ENCODE measurements around the gene IPO4.

Gene IPO4

DNA sequence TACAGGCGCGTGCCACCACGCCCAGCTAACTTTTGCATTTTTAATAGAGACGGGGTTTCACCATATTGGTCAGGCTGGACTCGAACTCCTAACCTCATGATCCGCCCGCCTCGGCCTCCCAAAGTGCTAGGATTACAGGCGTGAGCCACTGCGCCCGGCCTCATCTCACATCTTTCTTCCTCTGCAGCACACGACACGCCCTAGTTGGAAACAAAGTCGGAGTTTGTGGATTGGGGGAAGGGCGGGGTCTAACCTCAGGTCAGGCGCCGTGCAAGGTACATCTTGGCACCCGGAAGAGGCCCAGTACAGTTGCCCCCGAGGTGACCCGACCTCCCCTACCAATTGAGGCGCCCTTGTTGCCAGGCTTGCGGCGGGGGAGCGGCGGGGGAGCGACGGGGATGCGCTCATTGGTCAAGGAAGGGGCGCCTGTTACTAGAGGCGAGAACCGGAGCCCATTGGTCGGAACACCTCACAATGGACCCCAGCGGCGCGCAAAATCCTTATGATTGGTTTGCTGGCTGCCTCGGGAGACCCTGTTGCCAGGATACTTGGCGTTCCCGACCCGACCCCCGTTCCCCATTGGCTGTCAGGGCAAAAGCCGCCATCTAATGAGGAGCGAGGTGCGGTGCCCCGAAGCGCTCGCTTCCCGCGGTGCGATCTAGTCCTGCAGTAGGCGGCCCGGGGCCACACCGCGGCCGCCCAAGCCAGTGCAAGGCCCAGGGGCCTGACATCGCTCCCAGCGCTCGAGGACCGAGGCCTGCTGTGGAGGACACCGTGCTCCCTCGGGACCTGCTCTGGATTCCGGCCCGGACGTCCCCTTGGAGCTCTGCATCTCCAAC is 17.0 kb downstream of the IPO4 start, which contains the start of gene REC8:
Gene REC8 (plus strand): TSS at position 659 of the 839 bp plus-strand sequence. CDS start 473 bp downstream, outside the sequence.
- no peak within 1 kb of the TSS for H3K4me3 ChIP-seq (ENCODE audit: low read depth, low read length)
- H2AFZ ChIP-seq (ENCODE audit: low read length, unreplicated experiment) = no peak within 1 kb of the TSS
- no peak within 1 kb of the TSS for H3K27ac ChIP-seq (ENCODE audit: low read depth, low read length)
- H3K36me3 ChIP-seq (ENCODE audit: insufficient read depth, low read length) = peaks cover 36% of the 10 kb centered on the region
- no peaks in the 10 kb centered on the region for H3K4me1 ChIP-seq (ENCODE audit: control insufficient read depth, insufficient read depth, low read length, unreplicated experiment)
- H3K27me3 ChIP-seq (ENCODE audit: insufficient read depth, low read length) = no peaks in the 10 kb centered on the region
- H3K79me2 ChIP-seq (ENCODE audit: control insufficient read depth, insufficient read depth, low read length, unreplicated experiment) = no peaks in the 10 kb centered on the region

GRCh38 chr14:24167469-24168114 is 21.0 kb downstream of the IPO4 start:
- no peak overlapping the region for H2AFZ ChIP-seq (ENCODE audit: low read length, unreplicated experiment)
- H3K4me1 ChIP-seq (ENCODE audit: control insufficient read depth, insufficient read depth, low read length, unreplicated experiment) = peaks cover 8% of the 10 kb centered on the region
- H3K36me3 ChIP-seq (ENCODE audit: insufficient read depth, low read length) = peaks cover 53% of the 10 kb centered on the region
- H3K4me3 ChIP-seq (ENCODE audit: low read depth, low read length) = no peak overlapping the region
- H3K79me2 ChIP-seq (ENCODE audit: control insufficient read depth, insufficient read depth, low read length, unreplicated experiment) = peaks cover 19% of the 10 kb centered on the region
- no peaks in the 10 kb centered on the region for H3K27me3 ChIP-seq (ENCODE audit: insufficient read depth, low read length)
- no peak overlapping the region for H3K27ac ChIP-seq (ENCODE audit: low read depth, low read length)

DNA sequence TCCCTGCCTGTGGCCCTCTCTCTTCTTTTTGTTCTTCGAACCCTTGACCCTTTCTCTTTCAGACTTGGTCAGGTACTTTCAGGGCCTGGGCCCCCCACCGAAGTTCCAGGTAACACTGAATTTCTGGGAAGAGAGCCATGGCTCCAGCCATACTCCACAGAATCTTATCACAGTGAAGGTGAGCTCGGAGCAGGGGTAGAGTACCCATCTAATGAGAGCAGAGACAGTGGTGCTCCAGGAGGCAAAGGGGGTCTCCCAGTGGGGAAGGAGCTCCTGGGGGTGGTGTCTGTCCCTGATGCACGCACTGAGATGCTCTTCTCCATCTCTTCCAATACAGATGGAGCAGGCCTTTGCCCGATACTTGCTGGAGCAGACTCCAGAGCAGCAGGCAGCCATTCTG is 22.8 kb downstream of the IPO4 start:
- Histone ChIP-seq H3K4me1 (ENCODE audit: control insufficient read depth, insufficient read depth, low read length, unreplicated experiment) (peaks cover 16% of the 10 kb centered on the region), H3K36me3 (ENCODE audit: insufficient read depth, low read length) (peaks cover 48% of the 10 kb centered on the region), H3K27me3 (ENCODE audit: insufficient read depth, low read length) (no peaks in the 10 kb centered on the region), H3K79me2 (ENCODE audit: control insufficient read depth, insufficient read depth, low read length, unreplicated experiment) (peaks cover 34% of the 10 kb centered on the region), H2AFZ (ENCODE audit: low read length, unreplicated experiment) (no peak overlapping the region), H3K27ac (ENCODE audit: low read depth, low read length) (no peak overlapping the region), H3K4me3 (ENCODE audit: low read depth, low read length) (no peak overlapping the region)

DNA sequence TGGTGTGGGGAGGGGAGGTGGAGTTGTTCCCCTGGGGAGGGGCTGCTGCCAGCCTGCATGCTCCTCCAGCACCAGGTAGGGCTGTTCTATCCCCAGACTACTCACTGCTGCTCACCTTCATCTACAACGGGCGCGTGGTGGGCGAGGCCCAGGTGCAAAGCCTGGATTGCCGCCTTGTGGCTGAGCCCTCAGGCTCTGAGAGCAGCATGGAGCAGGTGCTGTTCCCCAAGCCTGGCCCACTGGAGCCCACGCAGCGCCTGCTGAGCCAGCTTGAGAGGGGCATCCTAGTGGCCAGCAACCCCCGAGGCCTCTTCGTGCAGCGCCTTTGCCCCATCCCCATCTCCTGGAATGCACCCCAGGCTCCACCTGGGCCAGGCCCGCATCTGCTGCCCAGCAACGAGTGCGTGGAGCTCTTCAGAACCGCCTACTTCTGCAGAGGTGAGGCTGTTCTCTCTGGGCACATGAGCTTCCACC is 24.1 kb downstream of the IPO4 start:
- Histone ChIP-seq H3K27ac (ENCODE audit: low read depth, low read length) (no peak overlapping the region), H3K79me2 (ENCODE audit: control insufficient read depth, insufficient read depth, low read length, unreplicated experiment) (peaks cover 34% of the 10 kb centered on the region), H3K4me1 (ENCODE audit: control insufficient read depth, insufficient read depth, low read length, unreplicated experiment) (peaks cover 22% of the 10 kb centered on the region), H2AFZ (ENCODE audit: low read length, unreplicated experiment) (no peak overlapping the region), H3K4me3 (ENCODE audit: low read depth, low read length) (no peak overlapping the region), H3K27me3 (ENCODE audit: insufficient read depth, low read length) (no peaks in the 10 kb centered on the region), H3K36me3 (ENCODE audit: insufficient read depth, low read length) (peaks cover 43% of the 10 kb centered on the region)

DNA sequence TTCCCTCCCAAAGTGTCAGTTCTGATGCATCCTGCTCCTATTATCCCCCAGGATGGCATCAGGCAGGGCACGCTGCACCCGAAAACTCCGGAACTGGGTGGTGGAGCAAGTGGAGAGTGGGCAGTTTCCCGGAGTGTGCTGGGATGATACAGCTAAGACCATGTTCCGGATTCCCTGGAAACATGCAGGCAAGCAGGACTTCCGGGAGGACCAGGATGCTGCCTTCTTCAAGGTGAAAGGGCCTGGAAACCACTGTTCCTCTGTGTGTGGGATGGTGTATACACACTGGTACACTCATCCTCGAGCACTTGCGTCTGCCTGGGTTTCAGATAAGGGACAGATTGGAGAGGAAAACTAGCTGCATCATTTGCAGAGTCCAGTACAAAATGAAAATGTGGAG is 26.5 kb downstream of the IPO4 start:
- Histone ChIP-seq H3K27me3 (ENCODE audit: insufficient read depth, low read length) (no peaks in the 10 kb centered on the region), H2AFZ (ENCODE audit: low read length, unreplicated experiment) (no peak overlapping the region), H3K27ac (ENCODE audit: low read depth, low read length) (peak overlapping the region; percentile 96), H3K79me2 (ENCODE audit: control insufficient read depth, insufficient read depth, low read length, unreplicated experiment) (peaks cover 34% of the 10 kb centered on the region), H3K36me3 (ENCODE audit: insufficient read depth, low read length) (peaks cover 39% of the 10 kb centered on the region), H3K4me3 (ENCODE audit: low read depth, low read length) (peak overlapping the region; percentile 91), H3K4me1 (ENCODE audit: control insufficient read depth, insufficient read depth, low read length, unreplicated experiment) (peaks cover 22% of the 10 kb centered on the region)

DNA sequence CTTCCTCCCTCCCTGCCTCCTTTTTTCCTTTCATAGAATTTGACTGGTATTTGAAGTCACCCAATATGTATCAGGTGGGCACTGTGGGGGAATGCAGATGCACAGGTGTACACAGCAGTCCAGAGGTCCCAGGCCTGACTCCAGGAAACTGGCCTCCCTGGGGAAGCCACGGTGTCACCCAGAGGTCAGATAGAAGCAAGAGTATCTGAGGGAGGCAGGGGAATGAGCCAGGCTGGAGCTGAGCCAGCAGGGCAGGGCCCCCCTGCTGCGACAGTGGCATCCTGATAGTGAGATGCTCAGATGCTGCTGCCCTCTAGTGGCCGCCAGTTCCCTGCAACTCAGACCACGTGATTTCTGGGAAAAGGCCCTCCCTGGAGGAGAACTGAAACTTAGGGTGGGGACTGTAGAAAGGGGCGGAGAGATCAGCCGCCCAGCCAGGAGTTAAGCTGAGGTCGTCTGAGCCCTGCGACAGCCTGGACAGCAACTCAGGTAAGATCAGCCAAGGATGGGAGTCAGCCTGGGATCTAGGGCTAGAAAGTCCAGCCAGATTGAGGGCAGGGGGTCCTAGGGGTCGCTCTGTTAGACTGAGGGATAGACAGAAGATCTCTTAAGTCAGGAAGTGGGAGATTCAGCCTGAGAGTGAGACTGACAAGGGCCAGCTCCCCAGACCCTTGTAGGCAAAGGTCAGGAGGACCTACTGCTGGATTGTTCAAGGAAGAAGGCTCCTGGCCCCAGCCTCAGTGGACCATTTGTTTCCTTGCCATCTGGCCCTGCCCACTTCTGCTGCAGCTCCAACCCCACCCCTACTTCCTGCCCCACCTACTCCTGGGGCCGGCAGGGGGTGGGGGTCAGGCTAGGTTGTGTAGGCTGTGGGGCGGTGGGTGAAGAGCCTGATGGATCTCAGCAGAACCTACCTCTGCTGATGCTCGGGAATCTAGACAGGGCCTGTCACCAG is 27.5 kb downstream of the IPO4 start, which contains the start of gene IRF9:
Gene IRF9 (plus strand): TSS at position 416 of the 955 bp plus-strand sequence. CDS start 880 bp downstream, outside the sequence.
- Histone ChIP-seq H2AFZ (ENCODE audit: low read length, unreplicated experiment) (no peak within 1 kb of the TSS), H3K4me1 (ENCODE audit: control insufficient read depth, insufficient read depth, low read length, unreplicated experiment) (peaks cover 22% of the 10 kb centered on the region)

DNA sequence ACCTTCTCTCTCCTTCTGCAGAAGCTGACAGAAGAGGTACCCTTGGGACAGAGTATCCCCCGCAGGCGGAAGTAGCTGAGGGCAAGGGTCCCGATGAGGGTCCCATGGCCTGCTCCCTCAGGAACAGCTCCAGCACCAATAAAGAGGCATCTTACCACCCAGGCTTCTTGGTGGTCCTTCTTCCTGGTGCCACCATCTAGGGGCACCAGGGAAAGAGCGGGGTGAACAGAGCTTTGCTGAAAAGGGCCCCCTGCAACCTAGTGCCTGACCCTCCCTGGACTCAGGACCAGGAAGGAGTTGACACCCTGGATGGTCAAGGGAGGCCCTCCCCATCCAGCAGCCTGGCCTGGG is 28.1 kb downstream of the IPO4 start:
- peaks cover 36% of the 10 kb centered on the region for H3K36me3 ChIP-seq (ENCODE audit: insufficient read depth, low read length)
- H3K27ac ChIP-seq (ENCODE audit: low read depth, low read length) = peak overlapping the region; percentile 96
- no peak overlapping the region for H3K4me3 ChIP-seq (ENCODE audit: low read depth, low read length)
- peaks cover 22% of the 10 kb centered on the region for H3K4me1 ChIP-seq (ENCODE audit: control insufficient read depth, insufficient read depth, low read length, unreplicated experiment)
- H3K27me3 ChIP-seq (ENCODE audit: insufficient read depth, low read length) = no peaks in the 10 kb centered on the region
- peaks cover 34% of the 10 kb centered on the region for H3K79me2 ChIP-seq (ENCODE audit: control insufficient read depth, insufficient read depth, low read length, unreplicated experiment)
- no peak overlapping the region for H2AFZ ChIP-seq (ENCODE audit: low read length, unreplicated experiment)

More for the DNA sequence above, 27.5 kb downstream of the IPO4 start, which contains the start of gene IRF9:
- peak within 1 kb of the TSS; percentile 96 for H3K27ac ChIP-seq (ENCODE audit: low read depth, low read length)
- no peaks in the 10 kb centered on the region for H3K27me3 ChIP-seq (ENCODE audit: insufficient read depth, low read length)
- peaks cover 34% of the 10 kb centered on the region for H3K79me2 ChIP-seq (ENCODE audit: control insufficient read depth, insufficient read depth, low read length, unreplicated experiment)
- H3K4me3 ChIP-seq (ENCODE audit: low read depth, low read length) = peak within 1 kb of the TSS; percentile 91
- H3K36me3 ChIP-seq (ENCODE audit: insufficient read depth, low read length) = peaks cover 33% of the 10 kb centered on the region

- peaks cover 22% of the 10 kb centered on the region for H3K4me1 ChIP-seq (ENCODE audit: control insufficient read depth, insufficient read depth, low read length, unreplicated experiment)
- peaks cover 34% of the 10 kb centered on the region for H3K36me3 ChIP-seq (ENCODE audit: insufficient read depth, low read length)
- peak overlapping the region; percentile 96 for H3K27ac ChIP-seq (ENCODE audit: low read depth, low read length)
- H2AFZ ChIP-seq (ENCODE audit: low read length, unreplicated experiment) = no peak overlapping the region
- H3K27me3 ChIP-seq (ENCODE audit: insufficient read depth, low read length) = no peaks in the 10 kb centered on the region
- H3K4me3 ChIP-seq (ENCODE audit: low read depth, low read length) = no peak overlapping the region
- peaks cover 34% of the 10 kb centered on the region for H3K79me2 ChIP-seq (ENCODE audit: control insufficient read depth, insufficient read depth, low read length, unreplicated experiment)
These were observed 28.7 kb downstream of the IPO4 start for GRCh38 chr14:24159777-24160498.

GRCh38 chr14:24157331-24157730 is 31.3 kb downstream of the IPO4 start:
- no peaks in the 10 kb centered on the region for H3K27me3 ChIP-seq (ENCODE audit: insufficient read depth, low read length)
- H3K79me2 ChIP-seq (ENCODE audit: control insufficient read depth, insufficient read depth, low read length, unreplicated experiment) = peaks cover 13% of the 10 kb centered on the region
- H3K36me3 ChIP-seq (ENCODE audit: insufficient read depth, low read length) = peaks cover 16% of the 10 kb centered on the region
- H3K4me3 ChIP-seq (ENCODE audit: low read depth, low read length) = no peak overlapping the region
- H3K27ac ChIP-seq (ENCODE audit: low read depth, low read length) = no peak overlapping the region
- peaks cover 11% of the 10 kb centered on the region for H3K4me1 ChIP-seq (ENCODE audit: control insufficient read depth, insufficient read depth, low read length, unreplicated experiment)
- H2AFZ ChIP-seq (ENCODE audit: low read length, unreplicated experiment) = no peak overlapping the region

Measured in ACC112 (cell line).